ENCODE data around the gene CUTA.
"Not testable (repeated sequence)": the region's sequence is repeated elsewhere in the genome, so short reads cannot be mapped to it uniquely, and the experiment has no call there.

The CUTA gene

DNA sequence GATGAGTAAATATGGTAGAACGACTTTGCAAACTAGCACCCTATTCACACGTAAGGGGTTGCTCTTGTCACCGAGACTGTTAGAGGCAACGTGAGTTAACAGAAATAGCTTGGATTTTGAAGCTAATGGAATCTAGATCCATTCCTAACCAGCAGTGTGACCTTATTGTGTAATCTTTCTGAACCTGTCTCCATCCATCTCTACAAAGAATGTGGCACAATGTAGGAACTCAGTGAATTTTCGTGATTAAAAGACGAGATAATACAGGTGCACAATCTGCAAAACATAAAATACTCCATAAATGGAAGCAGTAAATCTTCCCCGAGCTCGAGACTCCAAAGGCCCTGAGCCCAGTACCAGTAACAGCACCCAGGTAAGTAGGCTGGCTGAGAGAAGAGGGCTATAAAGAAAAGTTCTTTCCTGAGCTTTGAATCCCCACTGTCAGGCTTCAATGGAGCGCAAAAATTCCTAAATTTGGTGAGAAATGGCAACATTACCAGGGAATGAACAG, 27.1 kb downstream of the CUTA start:
- Histone ChIP-seq H3K4me3 (replicated peaks; ENCODE audit: low read depth, low read length) (no peak overlapping the region), H3K36me3 (ENCODE audit: control insufficient read depth, insufficient read depth, low read length) (no peaks in the 10 kb centered on the region), H3K27me3 (replicated peaks; ENCODE audit: control insufficient read depth, insufficient read depth, low read length) (no peaks in the 10 kb centered on the region)
- TF ChIP-seq CTCF (IDR thresholded peaks at IDR 0.05; ENCODE audit: insufficient read depth, low read length, poor library complexity, severe bottlenecking): no peak
- DNase-seq (ENCODE audit: extremely low read depth, insufficient read length): no peak

GRCh38 chr6:33390173-33390572, 27.7 kb downstream of the CUTA start:
- Histone ChIP-seq H3K4me3 (replicated peaks; ENCODE audit: low read depth, low read length) (no peak overlapping the region), H3K36me3 (ENCODE audit: control insufficient read depth, insufficient read depth, low read length) (no peaks in the 10 kb centered on the region), H3K27me3 (replicated peaks; ENCODE audit: control insufficient read depth, insufficient read depth, low read length) (no peaks in the 10 kb centered on the region)
- DNase-seq (ENCODE audit: extremely low read depth, insufficient read length): no peak
- TF ChIP-seq CTCF (IDR thresholded peaks at IDR 0.05; ENCODE audit: insufficient read depth, low read length, poor library complexity, severe bottlenecking): no peak

GRCh38 chr6:33384581-33385020, 33.3 kb downstream of the CUTA start:
- Histone ChIP-seq H3K36me3 (ENCODE audit: control insufficient read depth, insufficient read depth, low read length) (no peaks in the 10 kb centered on the region), H3K4me3 (replicated peaks; ENCODE audit: low read depth, low read length) (no peak overlapping the region), H3K27me3 (replicated peaks; ENCODE audit: control insufficient read depth, insufficient read depth, low read length) (no peaks in the 10 kb centered on the region)
- peak; percentile 1 for TF ChIP-seq CTCF (IDR thresholded peaks at IDR 0.05; ENCODE audit: insufficient read depth, low read length, poor library complexity, severe bottlenecking)
- no peak for DNase-seq (ENCODE audit: extremely low read depth, insufficient read length)

DNA sequence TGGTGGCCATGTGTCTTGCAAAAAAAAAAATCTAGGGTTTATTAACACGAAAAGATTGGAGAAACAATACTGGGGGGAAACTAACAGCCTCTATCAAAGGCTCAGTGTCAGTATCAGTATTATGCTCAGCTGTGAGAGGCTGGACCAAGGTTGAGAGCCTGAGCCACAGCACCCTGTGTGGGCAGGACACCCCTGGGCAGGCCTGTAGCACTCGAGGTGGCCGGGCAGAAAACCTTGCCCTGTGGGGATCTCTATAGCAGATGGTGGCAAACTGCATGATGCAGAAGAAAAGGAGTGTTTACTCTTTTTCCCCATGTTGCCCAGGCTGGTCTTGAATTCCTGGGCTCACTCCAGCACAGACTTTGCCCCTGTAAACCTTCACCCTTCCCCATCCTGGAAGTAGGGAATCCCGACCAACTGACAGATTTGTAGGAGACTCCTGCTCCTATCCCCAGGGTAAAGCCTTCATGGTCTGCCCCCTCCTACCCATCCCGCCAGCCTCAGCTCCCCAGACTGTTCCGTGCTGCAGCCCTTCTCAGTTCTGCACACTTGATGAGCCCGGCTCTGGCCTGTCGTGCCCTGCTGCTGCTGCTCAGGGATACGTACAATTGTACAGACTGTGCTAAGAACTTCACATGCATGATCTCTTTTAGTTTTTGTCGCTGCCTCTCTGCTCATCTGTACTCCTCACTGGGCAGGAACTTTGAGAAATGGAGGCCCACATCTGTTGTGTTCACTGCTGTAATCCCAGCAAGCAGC, 34.3 kb downstream of the CUTA start:
- no peak for TF ChIP-seq CTCF (IDR thresholded peaks at IDR 0.05; ENCODE audit: insufficient read depth, low read length, poor library complexity, severe bottlenecking)
- DNase-seq (ENCODE audit: extremely low read depth, insufficient read length): no peak
- H3K36me3 ChIP-seq (ENCODE audit: control insufficient read depth, insufficient read depth, low read length): no peaks in the 10 kb centered on the region
- H3K4me3 ChIP-seq (replicated peaks; ENCODE audit: low read depth, low read length): no peak overlapping the region
- no peaks in the 10 kb centered on the region for H3K27me3 ChIP-seq (replicated peaks; ENCODE audit: control insufficient read depth, insufficient read depth, low read length)

DNA sequence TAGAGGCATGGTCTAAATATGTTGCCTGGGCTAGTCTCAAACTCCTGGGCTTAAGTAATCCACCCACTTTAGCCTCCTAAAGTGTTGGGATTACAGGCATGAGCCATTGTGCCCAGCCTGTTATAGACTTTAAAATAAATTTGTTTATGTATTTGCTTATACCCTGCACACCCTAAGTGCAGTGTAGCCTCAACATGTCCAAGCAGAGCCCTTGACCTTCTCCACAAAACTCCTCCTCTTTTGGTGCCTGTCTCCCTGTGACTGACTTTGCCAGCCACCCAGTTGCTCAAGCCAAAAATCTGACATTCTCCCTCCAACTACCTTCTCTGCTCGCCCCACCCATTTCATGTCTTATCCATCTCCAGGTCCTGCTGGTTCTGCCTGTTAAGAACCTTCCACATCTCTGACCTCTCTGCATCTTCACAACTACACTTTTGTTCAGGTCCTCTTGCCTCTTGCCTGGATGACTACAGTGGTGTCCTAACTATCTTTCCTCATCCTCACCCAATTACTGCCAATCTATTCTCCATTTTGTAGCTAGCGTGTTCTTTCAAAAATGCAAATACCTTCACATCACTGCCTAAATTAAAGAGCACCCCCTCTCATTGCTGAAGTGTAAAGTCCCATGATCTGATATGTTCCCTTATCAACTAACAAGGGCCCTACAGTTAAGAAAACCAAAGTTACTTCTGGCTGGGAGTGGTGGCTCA, 37.5 kb downstream of the CUTA start:
- H3K36me3 ChIP-seq (ENCODE audit: control insufficient read depth, insufficient read depth, low read length): no peaks in the 10 kb centered on the region
- DNase-seq (ENCODE audit: extremely low read depth, insufficient read length): no peak
- H3K4me3 ChIP-seq (replicated peaks; ENCODE audit: low read depth, low read length): no peak overlapping the region
- TF ChIP-seq CTCF (IDR thresholded peaks at IDR 0.05; ENCODE audit: insufficient read depth, low read length, poor library complexity, severe bottlenecking): no peak
- no peaks in the 10 kb centered on the region for H3K27me3 ChIP-seq (replicated peaks; ENCODE audit: control insufficient read depth, insufficient read depth, low read length)

- H3K4me3 ChIP-seq (replicated peaks; ENCODE audit: low read depth, low read length); H3K36me3 ChIP-seq (ENCODE audit: control insufficient read depth, insufficient read depth, low read length); DNase-seq (ENCODE audit: extremely low read depth, insufficient read length); H3K27me3 ChIP-seq (replicated peaks; ENCODE audit: control insufficient read depth, insufficient read depth, low read length): not testable (repeated sequence)
Observed at GRCh38 chr6:33379184-33379583, 38.7 kb downstream of the CUTA start.
